ENCODE results near the gene SLC1A1.
"Not testable (repeated sequence)": the region's sequence is repeated elsewhere in the genome, so short reads cannot be mapped to it uniquely, and the experiment has no call there.

SLC1A1 gene

GRCh38 chr9:4581861-4582565 lies 91.7 kb downstream of the SLC1A1 start:
- DNase-seq, result no peak

- DNase-seq, result peak; percentile 24 to 48
Measured at GRCh38 chr9:4583001-4583400, 92.7 kb downstream of the SLC1A1 start.

DNA sequence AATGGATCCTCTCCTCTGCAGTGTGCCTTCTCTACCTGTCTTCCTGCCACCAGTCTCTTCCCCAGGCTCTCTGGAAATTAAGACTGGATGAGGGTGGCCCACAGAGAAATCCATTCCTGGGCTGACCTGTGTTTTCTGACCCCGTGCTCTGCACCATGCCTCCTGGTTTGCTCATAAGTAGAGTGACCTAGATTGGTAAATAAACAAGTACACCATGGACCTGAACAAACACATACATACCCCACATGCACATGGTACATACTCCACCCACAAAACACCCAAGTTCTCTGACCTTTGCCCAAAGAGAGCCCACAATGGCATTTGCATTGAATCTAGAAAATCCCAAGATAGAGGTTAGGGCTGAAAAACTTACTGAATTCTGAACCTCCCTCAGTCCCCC lies 94.4 kb downstream of the SLC1A1 start:
- no peak for DNase-seq

- DNase-seq, result no peak
Measured at GRCh38 chr9:4585135-4585534, 94.9 kb downstream of the SLC1A1 start.

DNA sequence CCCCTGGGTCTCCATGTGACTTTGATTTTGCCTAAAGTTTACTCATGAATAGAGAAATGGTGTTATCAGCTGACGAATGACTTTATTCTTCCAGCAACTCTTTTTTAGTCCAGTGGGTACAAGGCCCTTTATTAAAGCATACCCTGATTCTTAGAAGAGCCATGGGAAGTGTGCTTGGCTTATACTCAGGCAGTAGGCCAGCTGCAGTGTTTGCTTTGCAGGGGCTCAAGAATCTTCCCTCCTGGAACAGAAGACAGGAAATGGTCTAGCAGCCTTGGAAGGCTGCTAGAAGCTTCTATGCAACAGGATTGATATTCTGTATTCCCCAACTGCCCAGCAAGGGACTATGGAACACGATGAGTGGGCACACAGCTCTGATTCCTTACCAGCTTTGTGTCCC lies 98.5 kb downstream of the SLC1A1 start:
- no peak for DNase-seq

DNA sequence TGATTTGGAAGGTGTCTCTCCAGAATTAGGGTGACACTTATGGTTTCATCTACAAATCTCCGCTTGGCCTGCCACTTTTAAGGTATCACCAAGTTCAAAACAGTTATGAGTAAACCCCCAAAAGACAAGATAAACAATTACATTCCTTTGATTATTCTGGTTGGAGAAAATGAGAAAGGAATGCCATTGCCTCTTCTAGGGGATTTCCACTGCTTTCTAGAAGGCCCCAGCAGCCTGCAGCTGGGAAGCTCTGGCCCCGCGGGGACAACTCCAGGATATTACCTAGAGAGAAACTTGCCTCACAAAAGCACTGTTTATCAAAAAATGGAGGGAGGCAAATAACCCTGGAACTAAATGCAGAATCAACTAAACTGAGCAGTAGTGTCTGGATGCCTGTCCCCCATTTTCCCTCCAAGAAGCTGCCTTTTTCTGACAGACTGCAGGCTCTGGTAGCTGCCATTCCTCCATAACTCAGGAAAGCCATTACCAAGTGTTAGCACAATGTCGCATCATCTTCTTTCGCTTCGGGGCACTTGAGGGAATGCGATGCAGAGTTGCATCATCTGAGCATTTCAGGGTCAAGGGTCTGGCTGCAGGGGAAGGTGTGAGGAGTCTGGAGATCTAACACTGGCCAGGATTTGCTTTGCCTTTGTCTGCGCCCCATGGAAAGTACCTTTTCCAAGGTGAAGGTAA lies 100.3 kb downstream of the SLC1A1 start:
- no peak for DNase-seq

GRCh38 chr9:4591123-4591500 lies 100.8 kb downstream of the SLC1A1 start:
- DNase-seq, result no peak

DNA sequence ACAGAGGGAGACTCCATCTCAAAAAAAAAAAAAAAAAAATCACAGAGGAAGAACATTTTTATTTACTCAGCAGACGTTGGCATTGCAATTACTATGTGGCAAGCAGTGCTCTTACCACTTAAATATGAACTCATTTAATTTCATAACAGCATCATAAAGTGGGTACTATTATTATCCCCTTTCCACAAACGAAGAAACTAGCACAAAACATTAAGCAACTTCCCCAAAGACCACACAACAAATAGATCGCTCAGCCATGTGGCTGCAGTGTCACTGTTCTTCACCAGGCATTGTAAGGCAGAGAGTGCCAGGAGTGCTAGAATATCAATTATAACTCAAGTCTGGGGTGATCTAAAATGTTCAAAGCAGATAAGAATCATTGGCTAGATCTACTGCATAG lies 102.0 kb downstream of the SLC1A1 start:
- no peak for DNase-seq

GRCh38 chr9:4592886-4593285 lies 102.6 kb downstream of the SLC1A1 start:
- peak in 1 of 2 experiments; percentile 12 for DNase-seq

- DNase-seq, result no peak
Measured at GRCh38 chr9:4594545-4594944, 104.3 kb downstream of the SLC1A1 start.

DNA sequence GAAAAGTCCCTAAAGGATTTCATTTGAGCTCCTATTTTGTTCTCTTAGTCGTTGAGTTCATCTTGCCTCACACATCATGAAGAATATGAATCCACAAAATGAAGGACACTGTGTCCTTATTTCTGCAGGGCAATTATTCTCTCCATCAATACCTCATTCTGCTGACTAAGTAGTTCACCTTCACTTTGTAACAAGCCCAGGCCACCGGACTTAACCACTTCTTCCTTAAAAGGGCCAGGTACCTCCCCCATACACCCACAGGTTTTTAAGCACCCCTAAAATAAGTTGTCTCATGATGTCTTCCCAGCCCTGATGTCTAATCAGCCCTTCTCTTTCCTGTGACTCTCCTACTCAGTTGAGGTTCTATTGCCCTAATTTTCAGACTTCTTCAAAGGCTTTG lies 104.7 kb downstream of the SLC1A1 start:
- DNase-seq, result no peak

- no peak for DNase-seq
Measured at GRCh38 chr9:4596165-4596922, 106.1 kb downstream of the SLC1A1 start.

DNA sequence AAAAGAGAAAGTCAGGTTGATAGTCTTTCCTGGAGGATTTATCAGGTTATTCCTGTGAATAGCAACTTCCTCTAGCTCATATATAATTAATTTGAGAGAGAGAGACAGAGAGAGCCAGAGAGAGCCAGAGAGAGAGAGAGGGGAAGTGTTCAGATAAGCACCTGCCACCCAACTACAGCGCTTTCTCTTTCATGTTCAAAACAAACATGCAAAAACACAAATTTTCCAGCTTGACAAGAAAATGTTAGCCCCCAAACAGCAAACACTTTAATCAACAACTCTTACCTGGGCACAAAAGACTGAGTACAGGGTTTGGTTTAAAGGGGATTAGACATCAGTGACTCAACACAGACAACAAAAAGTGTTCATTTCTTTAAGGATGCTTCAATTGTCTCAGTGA lies 110.1 kb downstream of the SLC1A1 start:
- no peak for DNase-seq

- no peak for DNase-seq
Measured at GRCh38 chr9:4603830-4604229, 113.6 kb downstream of the SLC1A1 start.

GRCh38 chr9:4604678-4605095 lies 114.4 kb downstream of the SLC1A1 start:
- peak; percentile 66 to 81 for DNase-seq

DNA sequence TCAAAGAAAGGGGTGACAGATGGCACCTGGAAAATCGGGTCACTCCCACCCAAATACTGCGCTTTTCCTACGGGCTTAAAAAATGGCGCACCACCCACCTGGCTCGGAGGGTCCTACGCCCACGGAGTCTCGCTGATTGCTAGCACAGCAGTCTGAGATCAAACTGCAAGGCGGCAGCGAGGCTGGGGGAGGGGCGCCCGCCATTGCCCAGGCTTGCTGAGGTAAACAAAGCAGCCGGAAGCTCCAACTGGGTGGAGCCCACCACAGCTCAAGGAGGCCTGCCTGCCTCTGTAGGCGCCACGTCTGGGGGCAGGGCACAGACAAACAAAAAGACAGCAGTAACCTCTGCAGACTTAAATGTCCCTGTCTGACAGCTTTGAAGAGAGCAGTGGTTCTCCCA lies 115.8 kb downstream of the SLC1A1 start:
- DNase-seq, result not testable (repeated sequence)

DNA sequence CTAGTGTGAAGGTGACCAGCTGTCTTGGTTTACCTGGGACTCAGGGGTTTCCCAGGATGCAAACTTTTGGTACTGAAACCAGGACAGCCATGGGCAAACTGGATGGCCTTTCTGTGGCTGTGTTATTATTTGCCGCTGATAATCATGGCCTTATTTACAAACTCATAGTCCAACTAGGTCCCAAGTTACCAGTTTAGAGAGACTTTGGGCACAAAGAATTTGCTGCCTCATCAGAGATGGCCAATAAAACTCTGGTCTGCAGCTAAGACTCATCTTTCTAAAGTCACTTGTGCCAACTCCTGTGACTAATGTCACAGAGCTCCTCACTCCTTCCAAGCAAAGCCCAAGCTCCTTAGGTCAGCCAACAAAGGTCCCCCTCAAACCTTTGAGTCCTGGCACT lies 124.4 kb downstream of the SLC1A1 start:
- no peak for DNase-seq

DNA sequence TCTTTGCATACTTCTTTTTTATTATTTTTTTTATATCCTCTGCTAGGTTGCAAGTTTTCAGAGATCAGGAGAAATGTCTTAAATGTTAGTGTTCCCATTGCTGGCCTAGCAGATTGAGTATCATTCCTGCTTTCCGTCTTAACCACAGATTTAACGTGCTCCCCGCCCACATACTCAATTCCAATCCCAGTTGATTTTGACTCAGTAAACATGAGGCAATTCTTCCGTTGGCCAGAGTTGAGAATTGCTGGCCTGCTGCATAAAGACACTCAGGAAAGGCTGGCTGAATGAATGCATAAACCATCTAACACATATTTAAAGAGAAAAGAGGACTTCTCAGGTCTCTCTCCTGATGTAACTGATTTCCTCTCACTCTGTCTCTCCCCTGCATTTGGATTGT lies 125.0 kb downstream of the SLC1A1 start:
- DNase-seq, result no peak

GRCh38 chr9:4615778-4616177 lies 125.5 kb downstream of the SLC1A1 start:
- DNase-seq, result no peak

DNA sequence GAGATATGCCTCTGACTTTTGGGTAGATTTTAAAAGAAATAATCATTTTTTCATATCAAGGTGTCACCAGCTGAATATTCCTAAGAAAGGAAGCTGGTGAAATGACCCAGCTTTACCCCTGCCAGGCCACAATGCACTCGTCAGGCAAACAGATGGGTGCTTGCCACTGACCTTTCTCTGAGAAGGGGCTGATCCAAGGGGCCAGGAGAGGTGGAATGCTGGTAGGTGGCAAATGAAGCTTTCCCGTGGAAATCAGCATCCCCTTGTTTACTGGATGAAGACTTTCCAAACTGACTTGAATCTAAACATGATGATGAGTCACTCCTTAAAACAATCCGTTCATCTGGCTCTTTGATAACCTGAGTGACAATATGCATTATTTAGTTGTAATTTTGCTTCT lies 127.5 kb downstream of the SLC1A1 start:
- no peak for DNase-seq

- DNase-seq, result no peak
Measured at GRCh38 chr9:4618700-4619099, 128.4 kb downstream of the SLC1A1 start.

DNA sequence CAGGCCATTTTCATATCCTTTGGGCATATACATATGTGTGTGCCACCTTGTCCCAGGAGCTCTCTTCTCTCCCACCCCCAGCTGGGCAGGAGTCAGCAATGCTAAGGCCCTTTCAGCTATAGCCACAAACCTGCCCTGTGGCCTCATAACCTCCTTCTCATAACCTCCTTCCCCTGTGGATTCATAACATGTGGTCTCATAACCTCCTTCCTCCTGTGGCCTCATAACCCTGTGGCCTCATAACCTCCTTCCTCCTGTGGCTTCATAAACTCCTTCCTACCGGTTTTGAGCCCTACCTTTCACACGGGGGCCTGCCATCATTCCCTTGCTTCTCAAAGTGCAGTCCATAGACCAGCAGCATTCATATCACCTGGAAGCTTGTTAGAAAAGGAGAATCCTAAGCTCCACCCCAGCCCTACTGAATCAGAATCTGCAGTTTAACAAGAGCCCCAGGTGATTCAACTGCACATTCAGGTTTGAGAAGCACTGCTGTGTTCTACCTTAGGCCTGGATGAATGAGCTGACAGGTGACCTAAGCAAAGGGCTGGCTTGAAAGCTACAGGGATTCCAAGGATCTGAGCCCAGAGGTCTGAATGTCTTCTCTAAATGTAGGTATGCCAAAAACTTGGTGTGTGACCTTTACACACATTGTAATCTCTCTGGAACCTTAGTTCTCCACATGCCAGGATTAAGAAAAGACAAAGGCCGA lies 129.9 kb downstream of the SLC1A1 start:
- no peak for DNase-seq

DNA sequence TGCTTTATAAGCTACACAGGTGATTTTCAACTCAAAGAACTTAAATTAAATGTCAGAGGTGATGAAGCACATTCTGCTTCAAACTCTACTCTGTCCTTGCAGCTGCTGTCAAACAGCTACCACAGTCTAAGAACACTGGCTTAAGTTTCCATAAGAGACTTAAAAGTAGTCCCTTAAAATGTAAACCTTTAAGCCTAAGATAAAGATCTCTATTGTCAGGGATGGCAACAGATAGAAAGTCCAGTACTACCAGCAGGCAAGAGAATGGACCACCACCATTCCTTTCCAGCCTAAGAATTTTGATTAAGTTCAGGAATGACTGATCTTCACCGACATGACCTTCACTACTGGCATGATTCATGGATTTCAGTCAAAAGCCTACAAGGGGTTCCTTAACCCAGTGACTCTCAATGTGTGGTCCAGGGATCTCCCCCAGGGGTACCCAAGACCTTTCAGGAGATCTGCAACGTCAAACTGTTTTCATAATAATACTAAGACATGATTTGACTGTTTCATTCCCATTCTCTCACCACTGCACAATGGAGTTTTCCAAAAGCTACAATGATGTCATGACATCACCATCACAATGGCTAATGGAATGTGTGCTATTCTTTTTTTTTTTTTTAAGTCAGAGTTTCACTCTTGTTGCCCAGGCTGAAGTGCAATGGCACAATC lies 130.8 kb downstream of the SLC1A1 start:
- no peak for DNase-seq
